Suprapubic skin (tissue), 3 donors: ENCODE measurements around the gene TMEM63A.

ENCODE experiments used
- CTCF ChIP-seq, 2 donors: fragments of 200-600 bp in 1 of 2; fragments of 450-650 bp in 1 of 2; sonication (generic) in 1 of 2; IDR thresholded peaks; one replicate each; pipeline ENCODE4 v1.5.1; 2016 to 2019; ENCODE audit warnings: antibody characterized with exemption in 2 of 2, mild to moderate bottlenecking in 1 of 2, moderate library complexity in 1 of 2
- EP300 ChIP-seq: sonication (generic); formaldehyde crosslinking; IDR thresholded peaks from one replicate; pipeline ENCODE4 v1.6.1; 2017; ENCODE audit warnings: antibody characterized with exemption

GRCh38 chr1:225866061-225866837 is 15.9 kb downstream of the TMEM63A start:
- no peak for TF ChIP-seq CTCF (IDR thresholded peaks at IDR 0.05)
- no peak for TF ChIP-seq EP300
